Nephron (organoid): Measurements from ENCODE around the gene BMP8B.
A peak's percentile ranks its signal among the peaks of the same experiment; 100 is the strongest.

Source experiments
- H3K27ac Mint-ChIP-seq, 3 experiments: 2 replicates each; pipeline ENCODE4 v1.8.0; 2020; ENCODE audit warnings: mixed read lengths in 3 of 3, mild to moderate bottlenecking in 2 of 3, moderate library complexity in 1 of 3
- H3K27me3 Mint-ChIP-seq: 2 replicates; pipeline ENCODE4 v1.8.0; 2021; ENCODE audit warnings: low read depth, mild to moderate bottlenecking, moderate library complexity, mixed read lengths
- H3K36me3 Mint-ChIP-seq: 2 replicates; pipeline ENCODE4 v1.8.0; 2020; ENCODE audit warnings: low read depth, mixed read lengths
- H3K4me1 Mint-ChIP-seq: 2 replicates; pipeline ENCODE4 v1.8.0; 2020; ENCODE audit warnings: mixed read lengths
- H3K4me3 Mint-ChIP-seq, 3 experiments: 2 replicates each; pipeline ENCODE4 v1.8.0; 2020; ENCODE audit warnings: mild to moderate bottlenecking in 3 of 3, mixed read lengths in 3 of 3, moderate library complexity in 2 of 3
- H3K9me3 Mint-ChIP-seq: 2 replicates; pipeline ENCODE4 v1.8.0; 2020; ENCODE audit warnings: mixed read lengths
- TF ChIP-seq, protein P1 (sequence below), 3 experiments: fragments of 200-600 bp; sonication (generic); IDR thresholded peaks; one replicate each; pipeline ENCODE4 v1.5.0; 2021; ENCODE audit warnings: antibody characterized with exemption in 3 of 3; ENCODE audit not compliant: unreplicated experiment in 3 of 3

The BMP8B gene

DNA sequence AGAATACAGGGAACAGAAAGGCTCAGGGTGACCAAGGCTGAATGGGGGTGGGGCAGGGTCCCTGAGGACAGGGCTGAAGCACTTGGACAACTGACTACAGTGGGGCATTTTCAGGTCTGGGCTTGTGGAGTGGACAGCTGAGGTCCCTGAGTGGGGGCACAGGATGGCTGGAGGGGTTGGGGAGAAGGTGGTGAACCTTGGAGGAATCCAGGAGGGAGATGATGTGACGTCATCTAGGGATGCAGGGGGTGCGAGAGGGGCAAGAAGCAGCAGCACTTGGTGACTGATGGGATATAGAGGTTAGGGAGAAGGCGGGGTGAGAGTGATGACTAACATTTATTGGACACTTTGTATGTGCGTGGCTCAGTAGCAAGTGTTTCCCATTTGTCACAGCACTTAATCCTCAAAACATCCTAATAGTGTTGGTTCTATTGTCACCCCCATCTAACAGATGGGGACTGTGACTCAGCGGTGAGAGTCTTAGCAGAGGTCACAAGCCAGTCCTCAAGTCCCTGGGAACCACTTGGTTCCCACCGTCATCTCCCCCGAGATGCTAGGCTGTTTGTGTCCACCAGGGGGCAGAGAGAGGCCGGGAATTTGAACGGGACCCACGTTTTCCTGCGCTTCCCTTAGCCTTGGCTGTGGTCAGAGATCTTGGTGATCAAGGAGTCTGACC lies 27.9 kb upstream of the BMP8B start:
- Mint-ChIP-seq H3K4me1 (no peaks in the 10 kb centered on the region), H3K4me3 (no peak overlapping the region), H3K9me3 (no peaks in the 10 kb centered on the region), H3K27ac (no peak overlapping the region), H3K36me3 (no peaks in the 10 kb centered on the region), H3K27me3 (peaks cover 20% of the 10 kb centered on the region)
- TF ChIP-seq, protein P1, sequence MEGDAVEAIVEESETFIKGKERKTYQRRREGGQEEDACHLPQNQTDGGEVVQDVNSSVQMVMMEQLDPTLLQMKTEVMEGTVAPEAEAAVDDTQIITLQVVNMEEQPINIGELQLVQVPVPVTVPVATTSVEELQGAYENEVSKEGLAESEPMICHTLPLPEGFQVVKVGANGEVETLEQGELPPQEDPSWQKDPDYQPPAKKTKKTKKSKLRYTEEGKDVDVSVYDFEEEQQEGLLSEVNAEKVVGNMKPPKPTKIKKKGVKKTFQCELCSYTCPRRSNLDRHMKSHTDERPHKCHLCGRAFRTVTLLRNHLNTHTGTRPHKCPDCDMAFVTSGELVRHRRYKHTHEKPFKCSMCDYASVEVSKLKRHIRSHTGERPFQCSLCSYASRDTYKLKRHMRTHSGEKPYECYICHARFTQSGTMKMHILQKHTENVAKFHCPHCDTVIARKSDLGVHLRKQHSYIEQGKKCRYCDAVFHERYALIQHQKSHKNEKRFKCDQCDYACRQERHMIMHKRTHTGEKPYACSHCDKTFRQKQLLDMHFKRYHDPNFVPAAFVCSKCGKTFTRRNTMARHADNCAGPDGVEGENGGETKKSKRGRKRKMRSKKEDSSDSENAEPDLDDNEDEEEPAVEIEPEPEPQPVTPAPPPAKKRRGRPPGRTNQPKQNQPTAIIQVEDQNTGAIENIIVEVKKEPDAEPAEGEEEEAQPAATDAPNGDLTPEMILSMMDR (IDR thresholded peaks at IDR 0.05; ENCODE audit: unreplicated experiment in 3 of 3) = peak; percentile 69 to 74 (median 72)

DNA sequence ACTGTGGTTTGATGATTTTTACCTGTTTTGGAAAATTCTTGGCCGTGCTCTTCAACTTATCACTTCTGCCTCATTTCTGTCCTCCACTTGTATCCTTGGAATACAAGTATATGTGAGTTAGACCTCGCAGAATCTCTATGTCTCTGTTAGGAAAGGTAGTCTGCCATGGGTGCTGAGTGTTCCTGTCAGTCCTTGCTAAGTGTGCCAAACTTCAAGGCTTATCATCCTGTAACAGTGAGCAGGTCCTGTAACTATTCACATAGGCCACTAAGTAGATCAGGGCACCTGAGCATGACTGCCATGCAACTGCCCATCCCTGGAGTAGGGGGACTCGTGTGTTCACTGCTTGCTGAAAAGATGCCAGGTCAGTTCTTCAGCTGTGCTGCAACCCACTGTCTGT lies 24.2 kb upstream of the BMP8B start:
- no peak overlapping the region for H3K4me3 Mint-ChIP-seq
- peaks cover 6% of the 10 kb centered on the region for H3K9me3 Mint-ChIP-seq
- no peak overlapping the region for H3K27ac Mint-ChIP-seq
- TF ChIP-seq, protein P1 (IDR thresholded peaks at IDR 0.05; ENCODE audit: unreplicated experiment in 3 of 3) = no peak
- H3K27me3 Mint-ChIP-seq = peaks cover 19% of the 10 kb centered on the region
- no peaks in the 10 kb centered on the region for H3K36me3 Mint-ChIP-seq
- H3K4me1 Mint-ChIP-seq = no peaks in the 10 kb centered on the region

DNA sequence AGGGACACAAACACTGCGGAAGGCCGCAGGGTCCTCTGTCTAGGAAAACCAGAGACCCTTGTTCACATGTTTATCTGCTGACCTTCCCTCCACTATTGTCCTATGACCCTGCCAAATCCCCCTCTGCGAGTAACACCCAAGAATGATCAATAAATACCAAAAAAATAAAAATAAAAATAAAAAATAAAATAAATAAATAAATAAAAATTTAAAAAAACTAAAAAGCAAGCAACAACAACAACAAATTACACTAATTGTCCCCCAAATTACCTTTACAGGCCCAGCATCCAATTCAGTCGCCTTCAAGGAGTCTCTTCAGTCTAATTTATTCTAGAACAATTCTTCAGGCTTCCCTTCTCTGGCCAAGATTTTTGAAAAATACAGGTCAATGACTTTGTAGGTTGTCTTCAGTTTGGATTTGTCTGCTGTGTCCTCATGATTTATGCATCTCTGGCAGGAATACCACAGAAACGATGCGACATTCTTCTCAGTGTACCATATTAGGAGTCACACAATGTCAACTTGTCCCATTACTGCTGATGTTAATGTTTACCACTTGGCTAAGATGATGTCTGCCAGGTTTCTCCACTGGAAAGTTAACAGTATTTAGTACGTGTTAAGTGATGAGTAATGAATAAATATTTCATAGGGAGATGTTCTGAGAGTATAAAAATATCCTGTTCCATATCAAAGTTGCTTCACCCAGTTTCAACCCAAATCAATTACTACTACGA lies 20.3 kb upstream of the BMP8B start:
- TF ChIP-seq, protein P1 (IDR thresholded peaks at IDR 0.05; ENCODE audit: unreplicated experiment in 3 of 3) = no peak
- Mint-ChIP-seq H3K27me3 (peaks cover 3% of the 10 kb centered on the region), H3K27ac (peak overlapping the region in 1 of 3 experiments; percentile 7), H3K4me1 (no peaks in the 10 kb centered on the region), H3K4me3 (no peak overlapping the region), H3K9me3 (peaks cover 17% of the 10 kb centered on the region), H3K36me3 (no peaks in the 10 kb centered on the region)

DNA sequence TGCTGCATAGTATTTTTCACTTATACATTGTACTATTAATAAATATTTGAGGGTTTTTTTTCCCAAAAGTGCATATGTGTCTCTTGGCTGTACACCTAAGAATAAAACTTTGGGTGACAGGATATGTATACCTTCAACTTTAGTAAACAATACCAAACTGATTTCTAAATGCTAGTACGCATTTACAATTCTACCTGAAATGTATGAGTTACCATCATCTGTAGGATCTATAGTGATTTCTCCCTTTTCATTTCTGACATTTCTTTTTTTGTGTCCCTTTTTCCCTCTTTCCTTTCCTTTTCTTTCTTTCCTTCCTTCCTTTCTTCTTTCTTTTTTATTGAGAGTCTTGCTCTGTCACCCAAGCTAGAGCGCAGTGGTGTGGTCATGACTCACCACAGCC lies 16.7 kb upstream of the BMP8B start:
- no peaks in the 10 kb centered on the region for H3K36me3 Mint-ChIP-seq
- H3K4me3 Mint-ChIP-seq = no peak overlapping the region
- H3K27ac Mint-ChIP-seq = no peak overlapping the region
- no peaks in the 10 kb centered on the region for H3K27me3 Mint-ChIP-seq
- peaks cover 15% of the 10 kb centered on the region for H3K9me3 Mint-ChIP-seq
- TF ChIP-seq, protein P1 (IDR thresholded peaks at IDR 0.05; ENCODE audit: unreplicated experiment in 3 of 3) = no peak
- no peaks in the 10 kb centered on the region for H3K4me1 Mint-ChIP-seq

DNA sequence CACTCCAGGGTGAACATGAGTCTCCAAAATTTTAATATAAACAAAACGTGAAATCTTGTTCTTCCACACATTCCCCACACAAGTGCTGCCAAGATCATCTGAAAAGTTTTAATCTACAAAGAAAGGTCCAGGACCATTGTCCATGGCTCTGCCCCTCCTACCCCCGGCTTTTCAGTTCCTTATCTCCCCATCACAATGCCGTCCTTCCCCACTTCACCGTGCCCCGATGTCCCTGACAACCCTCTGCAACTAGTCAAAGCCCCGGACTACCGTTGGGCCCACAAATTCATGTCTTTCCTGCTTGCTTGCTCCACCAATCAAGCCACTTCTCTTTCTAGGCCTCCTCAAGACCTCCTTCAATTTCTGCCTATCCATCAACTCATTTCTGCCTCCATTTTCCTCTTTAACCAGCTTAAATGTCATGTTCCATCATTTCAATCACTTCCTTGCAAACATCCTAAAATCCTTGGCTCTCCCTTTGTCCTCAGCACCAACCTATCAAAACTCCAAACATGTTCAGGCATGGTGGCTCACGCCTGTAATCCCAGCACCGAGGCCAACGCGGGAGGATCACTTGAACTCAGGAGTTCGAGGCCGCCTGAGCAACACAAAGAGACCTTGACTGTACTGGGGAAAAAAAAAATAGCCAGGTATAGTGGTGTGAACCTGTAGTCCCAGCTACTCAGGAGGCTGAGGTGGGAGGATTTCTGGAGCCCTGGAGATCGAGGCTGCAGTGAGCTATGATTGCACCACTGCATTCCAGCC lies 14.0 kb upstream of the BMP8B start:
- H3K27me3 Mint-ChIP-seq = peaks cover 3% of the 10 kb centered on the region
- H3K4me3 Mint-ChIP-seq = no peak overlapping the region
- H3K36me3 Mint-ChIP-seq = no peaks in the 10 kb centered on the region
- H3K4me1 Mint-ChIP-seq = no peaks in the 10 kb centered on the region
- H3K9me3 Mint-ChIP-seq = peaks cover 11% of the 10 kb centered on the region
- H3K27ac Mint-ChIP-seq = no peak overlapping the region
- TF ChIP-seq, protein P1 (IDR thresholded peaks at IDR 0.05; ENCODE audit: unreplicated experiment in 3 of 3) = no peak
